NOMO-1 (cell line): Measurements from ENCODE around the gene TTC3.
"Not testable (repeated sequence)": the region's sequence is repeated elsewhere in the genome, so short reads cannot be mapped to it uniquely, and the experiment has no call there.

ENCODE experiments used
- DNase-seq, 2 experiments: peaks; one replicate each; lab custom pipeline; 2025; ENCODE audit not compliant: unreplicated experiment in 2 of 2; lab: John Stamatoyannopoulos, UW

The TTC3 gene

DNA sequence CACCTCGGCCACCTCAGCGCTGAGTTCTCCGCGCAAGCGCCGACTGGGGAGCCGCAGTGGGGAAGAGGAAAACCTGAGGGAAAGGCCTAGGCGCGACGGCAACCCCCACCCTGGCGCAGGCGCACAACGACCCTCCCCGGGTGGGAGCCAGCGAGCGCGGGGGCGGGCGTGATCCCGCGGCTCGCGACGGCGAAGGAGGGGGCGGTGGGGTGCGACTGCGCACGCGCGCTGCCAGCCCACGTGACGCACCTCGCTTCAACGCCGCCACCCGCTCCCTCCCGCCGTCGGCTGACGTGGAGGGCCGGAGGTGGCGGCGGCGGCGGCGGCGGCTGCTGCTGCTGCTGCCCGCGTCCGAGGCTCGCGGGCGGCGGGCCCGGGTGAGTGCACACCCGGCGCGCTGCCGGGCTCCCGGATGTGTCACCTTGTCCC, at the start of gene TTC3, which contains the start of gene PIGP:
TTC3 (plus strand) TSS at position 267 of the 429 bp plus-strand sequence. CDS start 14,004 bp downstream, outside the sequence.
PIGP (minus strand) TSS at position 84 of the 429 bp plus-strand sequence. CDS start 556 bp downstream, outside the sequence.
- DNase-seq: peak; percentile 86 to 88

- no peak for DNase-seq
These were observed 46.6 kb upstream of the TTC3 start for GRCh38 chr21:37026499-37026898.

- DNase-seq: no peak
These were observed 44.5 kb upstream of the TTC3 start for GRCh38 chr21:37028570-37028969.

DNA sequence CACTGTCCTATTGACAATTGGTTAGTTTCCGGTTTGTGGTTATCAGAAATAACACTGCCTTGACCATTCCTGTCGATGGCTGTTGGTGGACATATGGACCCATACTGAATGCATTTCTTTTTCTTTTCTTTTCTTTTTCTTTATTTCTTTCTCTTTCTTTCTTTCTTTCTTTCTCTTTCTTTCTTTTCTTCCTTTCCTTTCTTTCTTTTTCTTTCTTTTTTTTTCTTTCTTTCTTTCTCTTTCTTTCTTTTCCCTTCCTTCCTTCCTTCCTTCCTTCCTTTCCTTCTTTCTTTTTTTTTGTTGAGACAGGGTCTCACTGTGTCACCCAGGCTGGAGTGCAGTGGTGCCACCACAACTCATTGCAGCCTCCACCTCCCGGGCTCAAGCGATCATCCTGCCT, 42.2 kb upstream of the TTC3 start:
- no peak for DNase-seq

DNA sequence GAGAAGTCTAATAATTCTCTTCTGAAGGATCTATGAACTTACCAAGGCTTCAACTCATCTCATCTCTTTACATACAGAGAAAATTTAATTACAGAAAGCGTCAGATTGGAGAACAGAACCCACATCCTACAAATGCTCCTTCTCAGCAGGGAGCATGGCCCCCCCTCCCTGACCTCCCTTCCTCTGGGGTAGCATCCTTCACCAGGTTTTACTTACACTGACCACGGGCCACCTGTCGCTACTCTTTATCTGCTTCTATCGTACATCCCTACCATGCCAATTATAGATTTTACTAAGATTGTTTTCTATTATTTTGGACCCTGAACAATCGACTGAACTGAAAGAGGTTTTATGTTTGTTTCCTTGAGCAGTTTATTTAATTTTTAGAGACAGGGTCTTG, 40.8 kb upstream of the TTC3 start:
- no peak for DNase-seq

- DNase-seq: peak in 1 of 2 experiments; percentile 35
These were observed 40.1 kb upstream of the TTC3 start for GRCh38 chr21:37032877-37033471.

DNA sequence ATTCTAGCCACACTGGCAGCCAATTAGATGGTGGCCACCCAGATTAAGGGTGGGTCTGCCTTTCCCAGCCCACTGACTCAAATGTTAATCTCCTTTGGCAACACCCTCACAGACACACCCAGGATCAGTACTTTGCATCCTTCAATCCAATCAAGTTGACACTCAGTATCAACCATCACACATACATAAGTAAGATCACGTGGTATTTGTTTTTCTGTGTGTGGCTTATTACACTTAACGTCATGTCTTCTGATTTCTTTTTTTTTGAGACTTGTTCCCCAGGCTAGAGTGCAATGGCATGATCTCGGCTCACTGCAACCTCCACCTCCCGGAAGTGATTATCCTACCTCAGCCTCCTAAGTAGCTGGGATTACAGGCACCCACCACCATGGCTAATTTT, 38.7 kb upstream of the TTC3 start:
- DNase-seq: not testable (repeated sequence)

- no peak for DNase-seq
These were observed 36.9 kb upstream of the TTC3 start for GRCh38 chr21:37036177-37036576.

DNA sequence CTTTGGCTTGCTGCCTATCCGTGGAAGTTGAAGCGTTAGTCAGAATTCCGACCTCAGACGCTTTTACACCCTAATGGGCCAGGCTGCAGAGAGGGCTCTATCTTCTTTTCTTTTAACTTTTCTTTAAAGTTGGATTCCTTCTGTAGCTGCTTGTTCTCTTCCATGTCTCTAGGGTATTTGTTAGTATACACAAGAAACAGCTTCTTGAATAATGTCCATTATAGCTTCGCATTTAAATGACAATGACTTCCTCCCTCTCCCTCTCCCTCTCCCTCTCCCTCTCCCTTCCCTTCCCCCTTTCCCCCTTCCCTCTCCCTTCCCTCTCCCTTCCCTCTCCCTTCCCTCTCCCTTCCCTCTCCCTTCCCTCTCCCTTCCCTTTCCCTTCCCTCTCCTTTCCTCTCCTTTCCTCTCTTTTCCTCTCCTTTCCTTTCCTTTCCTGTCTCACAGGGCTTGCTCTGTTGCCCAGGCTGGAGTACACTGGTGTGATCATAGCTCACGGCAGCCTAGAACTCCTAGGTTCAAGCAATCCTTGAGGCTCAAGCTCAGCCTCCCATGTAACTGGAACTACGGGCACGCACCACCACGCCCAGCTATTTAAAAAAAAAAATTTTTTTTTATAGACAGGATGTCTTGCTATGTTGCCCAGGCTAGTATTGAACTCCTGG, 33.5 kb upstream of the TTC3 start:
- no peak for DNase-seq

DNA sequence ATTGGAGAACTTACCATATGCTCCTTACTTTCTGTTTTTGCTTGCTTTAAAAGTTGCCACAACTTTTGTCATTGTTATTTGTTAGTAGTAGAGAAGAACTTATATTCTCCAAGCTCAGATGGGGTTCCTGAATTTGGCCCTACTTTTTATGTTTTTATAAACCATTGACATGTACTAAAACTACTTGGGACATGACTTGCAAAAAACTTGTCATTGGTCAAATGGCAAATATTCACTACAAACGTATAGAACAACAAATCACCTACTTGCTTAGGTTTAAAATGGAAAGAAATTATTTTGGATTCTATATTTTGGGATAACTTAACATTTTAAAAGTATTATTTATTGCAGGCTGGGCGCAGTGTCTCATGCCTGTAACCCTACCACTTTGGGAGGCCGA, 32.8 kb upstream of the TTC3 start:
- DNase-seq: no peak

- DNase-seq: no peak
These were observed 31.3 kb upstream of the TTC3 start for GRCh38 chr21:37041706-37042271.

- no peak for DNase-seq
These were observed 29.2 kb upstream of the TTC3 start for GRCh38 chr21:37043818-37044217.

- no peak for DNase-seq
These were observed 28.4 kb upstream of the TTC3 start for GRCh38 chr21:37044643-37045042.

GRCh38 chr21:37045149-37045548, 27.9 kb upstream of the TTC3 start:
- DNase-seq: peak; percentile 49 to 67

- no peak for DNase-seq
These were observed 27.5 kb upstream of the TTC3 start for GRCh38 chr21:37045556-37045955.

DNA sequence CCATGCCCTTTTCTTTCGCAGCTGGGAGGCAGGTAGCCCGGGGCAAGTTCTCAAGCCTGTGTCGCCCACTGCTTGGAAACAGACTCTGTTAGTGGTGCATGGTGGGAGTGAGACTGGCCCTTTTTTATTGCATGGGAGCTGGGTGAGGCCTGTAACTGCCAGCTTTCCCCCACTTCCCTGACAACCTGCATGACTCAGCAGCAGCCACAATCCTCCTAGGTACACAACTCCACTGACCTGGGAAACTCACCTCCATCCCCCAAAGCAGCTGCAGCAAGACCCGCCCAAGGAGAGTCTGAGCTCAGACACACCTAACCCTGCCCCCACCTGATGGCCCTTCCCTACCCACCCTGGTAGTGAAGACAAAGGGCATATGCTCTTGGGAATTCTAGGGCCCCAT, 26.0 kb upstream of the TTC3 start:
- DNase-seq: no peak

DNA sequence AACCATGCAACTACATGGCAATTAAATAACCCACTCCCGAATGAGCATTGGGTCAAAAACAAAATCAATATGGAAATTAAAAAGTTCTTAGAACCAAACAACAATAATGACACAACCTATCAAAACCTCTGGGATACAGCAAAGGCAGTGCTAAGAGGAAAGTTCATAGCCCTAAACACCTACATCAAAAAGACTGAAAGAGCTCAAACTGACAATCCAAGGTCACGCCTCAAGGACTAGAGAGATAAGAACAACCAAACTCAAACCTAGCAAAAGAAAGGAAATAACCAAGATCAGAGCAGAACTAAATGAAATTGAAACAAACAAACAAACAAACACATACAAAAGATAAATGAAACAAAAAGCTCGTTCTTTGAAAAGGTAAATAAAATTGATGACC, 23.3 kb upstream of the TTC3 start:
- not testable (repeated sequence) for DNase-seq

- no peak for DNase-seq
These were observed 17.7 kb upstream of the TTC3 start for GRCh38 chr21:37055271-37055855.

- no peak for DNase-seq
These were observed 15.4 kb upstream of the TTC3 start for GRCh38 chr21:37057614-37058013.

GRCh38 chr21:37058261-37058660, 14.8 kb upstream of the TTC3 start:
- DNase-seq: peak; percentile 19 to 35

- DNase-seq: no peak
These were observed 13.9 kb upstream of the TTC3 start for GRCh38 chr21:37059181-37059580.

DNA sequence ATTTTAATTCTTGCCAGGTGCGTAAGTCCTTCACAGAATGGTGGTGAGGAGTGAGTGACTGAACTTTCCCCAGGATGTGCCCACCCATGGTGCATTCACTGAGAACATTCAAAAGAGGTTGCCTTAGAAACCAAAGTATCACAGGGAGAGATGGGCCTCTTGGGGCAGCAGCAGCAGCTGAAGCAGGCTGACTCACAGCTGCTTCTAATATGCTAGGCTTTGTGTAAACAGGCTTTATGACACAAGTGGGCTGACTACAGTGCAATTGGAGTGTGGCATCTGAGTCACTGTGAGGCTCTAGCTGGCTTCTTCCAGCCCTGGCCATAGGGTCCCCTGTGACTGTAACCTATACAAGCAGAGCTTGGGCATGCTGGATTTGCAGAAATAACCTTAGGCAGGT, 12.8 kb upstream of the TTC3 start:
- DNase-seq: no peak
